HepG2 (cell line): Measurements from ENCODE around the gene TWNK. TPM values are rescaled to one million over a fixed set of nuclear protein-coding genes. Genes with fewer than 3 reads are reported as not detected.

ENCODE experiments used
- CBX1 ChIP-seq: IDR thresholded peaks from one replicate; pipeline ENCODE4 v1.6.1; 2016; ENCODE audit warnings: antibody characterized with exemption, low read depth
- HOXA3 ChIP-seq: sonication (generic); formaldehyde crosslinking; IDR thresholded peaks from 2 replicates; pipeline ENCODE4 v1.5.0; 2020; ENCODE audit warnings: missing genetic modification reagents
- LCORL ChIP-seq, 2 experiments: fragments of 450-650 bp in 1 of 2; sonication (generic) in 1 of 2; formaldehyde crosslinking in 1 of 2; IDR thresholded peaks; 2 replicates each; pipeline versions ENCODE4 v1.5.0 to v1.6.1; 2017 to 2020; ENCODE audit warnings: antibody characterized with exemption in 1 of 2, missing genetic modification reagents in 1 of 2
- MEIS1 ChIP-seq: sonication (generic); formaldehyde crosslinking; IDR thresholded peaks from 2 replicates; pipeline ENCODE4 v1.9.0; 2021; ENCODE audit warnings: mild to moderate bottlenecking, missing genetic modification reagents, moderate library complexity, borderline replicate concordance
- MYPOP ChIP-seq: sonication (generic); formaldehyde crosslinking; IDR thresholded peaks from 2 replicates; pipeline ENCODE4 v1.8.1; 2023; ENCODE audit warnings: mild to moderate bottlenecking, moderate library complexity, missing genetic modification reagents
- SYNCRIP ChIP-seq: fragments of 200-400 bp; formaldehyde crosslinking; IDR thresholded peaks from 2 replicates; pipeline ENCODE4 v1.6.1; 2018; ENCODE audit warnings: mild to moderate bottlenecking, low read depth, low read length; ENCODE audit not compliant: insufficient read depth
- TRIM24 ChIP-seq: sonication (generic); formaldehyde crosslinking; IDR thresholded peaks from 2 replicates; pipeline ENCODE4 v1.8.0; 2022; ENCODE audit warnings: mild to moderate bottlenecking, missing genetic modification reagents
- ZFP41 ChIP-seq: sonication (generic); formaldehyde crosslinking; IDR thresholded peaks from 2 replicates; pipeline ENCODE4 v1.4.0; 2020; ENCODE audit warnings: mild to moderate bottlenecking, missing genetic modification reagents, borderline replicate concordance
- ZFP62 ChIP-seq: sonication (generic); formaldehyde crosslinking; IDR thresholded peaks from 2 replicates; pipeline ENCODE4 v1.4.0; 2020; ENCODE audit warnings: missing genetic modification reagents
- ZIK1 ChIP-seq: sonication (generic); formaldehyde crosslinking; IDR thresholded peaks from 2 replicates; pipeline ENCODE4 v1.5.0; 2020; ENCODE audit warnings: mild to moderate bottlenecking, low read depth, missing genetic modification reagents, borderline replicate concordance
- ZNF280B ChIP-seq: sonication (generic); formaldehyde crosslinking; IDR thresholded peaks from 2 replicates; pipeline ENCODE4 v1.5.0; 2020; ENCODE audit warnings: missing genetic modification reagents, mild to moderate bottlenecking, borderline replicate concordance
- ZNF296 ChIP-seq: sonication (generic); formaldehyde crosslinking; conservative IDR thresholded peaks from 2 replicates; pipeline ENCODE4 v1.5.0; 2020; ENCODE audit warnings: mild to moderate bottlenecking, missing genetic modification reagents
- ZNF382 ChIP-seq: sonication (generic); formaldehyde crosslinking; IDR thresholded peaks from 2 replicates; pipeline ENCODE4 v1.5.0; 2020; ENCODE audit warnings: missing genetic modification reagents, mild to moderate bottlenecking, borderline replicate concordance
- ZNF574 ChIP-seq: sonication (generic); formaldehyde crosslinking; IDR thresholded peaks from 2 replicates; pipeline ENCODE4 v1.4.0; 2020; ENCODE audit warnings: missing genetic modification reagents
- ZNF777 ChIP-seq: sonication (generic); formaldehyde crosslinking; IDR thresholded peaks from 2 replicates; pipeline ENCODE4 v1.4.0; 2020; ENCODE audit warnings: missing genetic modification reagents
- ZUFSP ChIP-seq: sonication (generic); formaldehyde crosslinking; IDR thresholded peaks from 2 replicates; pipeline ENCODE4 v1.9.0; 2021; ENCODE audit warnings: missing genetic modification reagents, mild to moderate bottlenecking, borderline replicate concordance
- polyA plus RNA-seq, 8 experiments: library from polyadenylated mRNA; depleted of rRNA in 3 of 8; stranded (reverse) in 7 of 8; unstranded in 1 of 8; fragments of >200 nt; fragmentation: Illumina TruSeq in 4 of 8; extraction: Trizol in 4 of 8; gene quantifications; 2 replicates each; pipeline versions ENCODE4 v1.2.1 to v1.2.3, GENCODE V29; 2011 to 2016; ENCODE audit warnings: low read depth in 4 of 8, missing spikeins in 1 of 8, mixed read lengths in 1 of 8; ENCODE audit not compliant: insufficient read depth in 1 of 8
- total RNA-seq, 5 experiments: library from RNA; depleted of rRNA; stranded (reverse); fragments of >200 nt; fragmentation: Illumina TruSeq; extraction: Trizol; gene quantifications; 2 replicates each; pipeline ENCODE4 v1.2.3, GENCODE V29; 2016; ENCODE audit warnings: low read depth in 1 of 5
- TF ChIP-seq, protein P1 (sequence below): sonication (generic); formaldehyde crosslinking; IDR thresholded peaks from 2 replicates; pipeline ENCODE4 v1.4.0; 2020; ENCODE audit warnings: mild to moderate bottlenecking, low read depth, missing genetic modification reagents
- TF ChIP-seq, protein P2 (sequence below): sonication (generic); formaldehyde crosslinking; IDR thresholded peaks from 2 replicates; pipeline ENCODE4 v1.5.0; 2020; ENCODE audit warnings: missing genetic modification reagents, mild to moderate bottlenecking, borderline replicate concordance

TWNK gene
- total and polyA plus RNA-seq, 2 of the 13 experiments (the other 11 are each of a cell fraction or from before 2014, with no cell fraction given): 10.7 to 16.5 TPM

- no peak for TF ChIP-seq ZFP62 (CRISPR knock-in tag)
- no peak for TF ChIP-seq ZNF382
- peak; percentile 87 for TF ChIP-seq ZNF280B (CRISPR knock-in tag)
- no peak for TF ChIP-seq ZIK1 (CRISPR knock-in tag)
- TF ChIP-seq LCORL (IDR thresholded peaks at IDR 0.05): no peak
- TF ChIP-seq LCORL (CRISPR knock-in tag; IDR thresholded peaks at IDR 0.05): peak; percentile 40
- peak; percentile 42; the same call in 1 of the 2 replicates for TF ChIP-seq ZNF574 (CRISPR knock-in tag)
- no peak for TF ChIP-seq MYPOP (CRISPR knock-in tag)
- TF ChIP-seq ZNF777 (CRISPR knock-in tag): peak; percentile 76; the same call in 1 of the 2 replicates
- no peak for TF ChIP-seq ZUFSP
- no peak for TF ChIP-seq ZNF296 (CRISPR knock-in tag)
- TF ChIP-seq CBX1: no peak
- TF ChIP-seq, protein P1, sequence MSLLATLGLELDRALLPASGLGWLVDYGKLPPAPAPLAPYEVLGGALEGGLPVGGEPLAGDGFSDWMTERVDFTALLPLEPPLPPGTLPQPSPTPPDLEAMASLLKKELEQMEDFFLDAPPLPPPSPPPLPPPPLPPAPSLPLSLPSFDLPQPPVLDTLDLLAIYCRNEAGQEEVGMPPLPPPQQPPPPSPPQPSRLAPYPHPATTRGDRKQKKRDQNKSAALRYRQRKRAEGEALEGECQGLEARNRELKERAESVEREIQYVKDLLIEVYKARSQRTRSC (CRISPR knock-in tag): 0 out of 2 replicates have a peak, but pooled peaks have one; percentile 57
- peak; percentile 76; the same call in 1 of the 2 replicates for TF ChIP-seq MEIS1
- TF ChIP-seq SYNCRIP: no peak
- peak; percentile 60 for TF ChIP-seq HOXA3 (CRISPR knock-in tag)
- no peak for TF ChIP-seq TRIM24 (CRISPR knock-in tag)
- TF ChIP-seq, protein P2, sequence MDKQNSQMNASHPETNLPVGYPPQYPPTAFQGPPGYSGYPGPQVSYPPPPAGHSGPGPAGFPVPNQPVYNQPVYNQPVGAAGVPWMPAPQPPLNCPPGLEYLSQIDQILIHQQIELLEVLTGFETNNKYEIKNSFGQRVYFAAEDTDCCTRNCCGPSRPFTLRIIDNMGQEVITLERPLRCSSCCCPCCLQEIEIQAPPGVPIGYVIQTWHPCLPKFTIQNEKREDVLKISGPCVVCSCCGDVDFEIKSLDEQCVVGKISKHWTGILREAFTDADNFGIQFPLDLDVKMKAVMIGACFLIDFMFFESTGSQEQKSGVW: no peak
- TF ChIP-seq ZFP41 (CRISPR knock-in tag): no peak
These were observed 11.8 kb downstream of the TWNK start (continued) for GRCh38 chr10:100998991-100999741.
